HG03159 (cell line): ENCODE results near the gene NEK10.
"Not testable (repeated sequence)": the region's sequence is repeated elsewhere in the genome, so short reads cannot be mapped to it uniquely, and the experiment has no call there.

Experiments
- ATAC-seq: cut with Tn5 transposase; IDR thresholded peaks from one replicate; pipeline ENCODE4 v1.9.1; 2021; ENCODE audit warnings: mild to moderate bottlenecking, moderate library complexity; ENCODE audit not compliant: unreplicated experiment

NEK10 gene

GRCh38 chr3:27319847-27320526 is 49.2 kb downstream of the NEK10 start:
- ATAC-seq = no peak

GRCh38 chr3:27319304-27319703 is 49.9 kb downstream of the NEK10 start:
- no peak for ATAC-seq

- ATAC-seq = no peak
Measured at GRCh38 chr3:27317096-27317495, 52.1 kb downstream of the NEK10 start.

- no peak for ATAC-seq
Measured at GRCh38 chr3:27315003-27315402, 54.2 kb downstream of the NEK10 start.

GRCh38 chr3:27312044-27312668 is 57.0 kb downstream of the NEK10 start:
- ATAC-seq = peak; percentile 95

GRCh38 chr3:27311400-27311799 is 57.8 kb downstream of the NEK10 start:
- ATAC-seq = no peak

GRCh38 chr3:27310688-27311087 is 58.5 kb downstream of the NEK10 start:
- no peak for ATAC-seq

- ATAC-seq = no peak
Measured at GRCh38 chr3:27307566-27307965, 61.6 kb downstream of the NEK10 start.

- ATAC-seq = no peak
Measured at GRCh38 chr3:27302891-27303290, 66.3 kb downstream of the NEK10 start.

GRCh38 chr3:27298981-27299380 is 70.2 kb downstream of the NEK10 start:
- ATAC-seq = not testable (repeated sequence)

- ATAC-seq = no peak
Measured at GRCh38 chr3:27293939-27294338, 75.2 kb downstream of the NEK10 start.

GRCh38 chr3:27290760-27291159 is 78.4 kb downstream of the NEK10 start:
- no peak for ATAC-seq

- ATAC-seq = no peak
Measured at GRCh38 chr3:27289769-27290413, 79.3 kb downstream of the NEK10 start.

- no peak for ATAC-seq
Measured at GRCh38 chr3:27287052-27287451, 82.1 kb downstream of the NEK10 start.

GRCh38 chr3:27286467-27286866 is 82.7 kb downstream of the NEK10 start:
- not testable (repeated sequence) for ATAC-seq

GRCh38 chr3:27285668-27286067 is 83.5 kb downstream of the NEK10 start:
- no peak for ATAC-seq

- no peak for ATAC-seq
Measured at GRCh38 chr3:27281671-27282150, 87.5 kb downstream of the NEK10 start.

- ATAC-seq = no peak
Measured at GRCh38 chr3:27279123-27279522, 90.1 kb downstream of the NEK10 start.

- ATAC-seq = no peak
Measured at GRCh38 chr3:27278383-27279055, 90.7 kb downstream of the NEK10 start.

- no peak for ATAC-seq
Measured at GRCh38 chr3:27275441-27275990, 93.7 kb downstream of the NEK10 start.

GRCh38 chr3:27271890-27272289 is 97.3 kb downstream of the NEK10 start:
- ATAC-seq = no peak
